ENCODE data around the gene MGAT2.

MGAT2 gene

DNA sequence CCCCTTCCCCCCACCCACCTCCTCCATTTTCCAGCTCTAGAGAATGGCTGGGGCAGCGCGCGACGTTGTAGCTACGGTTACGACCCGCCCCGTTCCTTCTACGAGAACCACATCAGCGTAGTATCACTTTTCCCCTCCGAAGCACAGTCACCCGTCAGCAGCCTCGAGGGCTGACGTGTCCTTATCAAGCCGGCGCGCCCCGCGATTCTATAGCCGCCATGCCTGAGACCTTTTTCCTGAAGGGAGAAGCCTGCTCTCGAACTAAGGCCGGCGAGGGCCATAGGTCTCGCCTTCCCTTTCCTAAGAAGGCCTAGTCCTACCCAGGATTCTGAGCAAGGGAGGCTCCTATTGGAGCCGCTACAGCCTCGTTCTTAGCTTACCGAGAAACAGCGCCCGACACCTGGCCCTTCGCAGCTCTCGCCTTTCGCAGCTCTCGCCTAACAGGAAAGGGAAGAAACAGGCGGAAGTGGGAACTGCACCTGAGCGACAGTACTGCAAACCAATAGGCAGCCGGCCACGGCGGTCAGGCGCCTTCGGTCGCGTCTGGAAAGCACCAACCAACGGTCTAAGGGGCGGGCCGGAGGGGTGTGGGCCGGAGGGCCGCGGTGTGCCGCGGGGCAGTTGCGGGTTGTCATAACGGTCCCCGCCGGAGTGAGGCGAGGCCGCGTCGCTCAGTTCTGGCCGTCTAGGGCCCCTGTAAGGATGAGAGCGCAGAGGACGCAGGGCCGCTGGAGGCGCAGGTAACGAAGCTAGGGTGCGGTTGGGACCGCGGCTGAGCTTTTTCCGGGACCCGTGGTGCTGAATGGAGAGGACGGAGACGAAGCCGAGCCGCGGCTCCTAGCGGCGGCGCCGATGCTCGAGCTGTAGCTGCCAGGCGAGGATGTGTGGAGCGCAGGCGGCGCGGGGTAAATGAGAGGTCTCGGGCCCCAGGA lies at the start of gene MGAT2, which contains the start of gene RPL36AL:
TSS of gene MGAT2 (plus strand) at position 618 of the 932 bp plus-strand sequence. CDS start 470 bp downstream, outside the sequence.
TSS of gene RPL36AL (minus strand) at position 445 of the 932 bp plus-strand sequence. CDS start 1,522 bp downstream, outside the sequence.
- DNase-seq, result peak; percentile 96

DNA sequence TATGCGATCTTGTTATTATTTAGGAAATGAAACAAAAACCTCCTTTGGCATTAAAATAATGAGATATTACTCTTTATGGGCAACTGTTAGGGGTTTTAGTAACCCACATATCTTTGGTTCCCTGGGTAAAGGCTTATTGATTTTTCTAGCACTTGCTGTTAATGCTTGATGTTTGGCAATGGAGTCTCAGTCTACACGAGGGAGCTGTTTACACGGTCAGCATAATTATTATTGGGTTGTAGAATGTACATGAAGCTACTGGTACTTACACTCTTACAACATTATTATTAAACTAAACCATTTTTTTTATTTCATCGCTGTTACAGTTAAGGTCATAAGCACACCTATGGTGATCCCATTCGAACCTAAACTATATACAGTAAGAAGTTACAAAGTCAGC lies 46.6 kb upstream of the MGAT2 start:
- DNase-seq, result no peak

DNA sequence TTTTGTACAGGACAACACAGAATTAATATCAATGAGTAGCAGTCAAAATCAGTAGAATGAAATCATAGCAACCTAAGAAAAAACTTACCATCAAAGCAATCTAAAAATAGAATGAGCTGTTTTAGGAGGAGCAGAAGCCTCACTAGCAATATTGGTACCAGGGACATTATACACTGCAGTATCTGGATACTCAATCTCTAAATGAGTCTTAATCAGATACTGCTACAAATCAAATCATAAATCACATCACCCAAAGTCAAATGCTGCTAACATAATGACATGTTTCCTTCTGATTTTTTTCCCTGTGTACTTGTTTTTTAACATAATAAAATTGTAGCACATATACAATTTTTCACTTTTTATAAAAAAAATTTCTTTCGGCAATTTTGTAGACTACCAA lies 42.5 kb upstream of the MGAT2 start:
- no peak for DNase-seq

DNA sequence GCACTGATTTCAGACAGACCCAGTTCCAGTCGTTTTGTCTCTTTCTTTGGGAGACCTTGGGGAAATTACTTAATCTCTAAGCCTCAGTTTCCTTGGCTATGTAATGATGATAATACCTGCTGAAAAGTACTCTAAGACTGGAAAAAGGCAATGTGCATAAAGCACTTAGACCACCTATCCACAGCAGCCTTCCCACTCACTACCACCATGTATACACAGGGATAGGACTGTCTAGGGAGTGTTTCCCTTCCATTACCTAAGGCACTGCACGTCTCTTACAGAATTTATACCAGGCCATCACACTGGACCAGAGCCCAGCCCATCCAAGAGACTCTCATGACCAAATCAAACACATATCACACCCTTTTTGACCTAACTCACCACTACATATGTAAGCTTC lies 40.8 kb upstream of the MGAT2 start:
- DNase-seq, result no peak

DNA sequence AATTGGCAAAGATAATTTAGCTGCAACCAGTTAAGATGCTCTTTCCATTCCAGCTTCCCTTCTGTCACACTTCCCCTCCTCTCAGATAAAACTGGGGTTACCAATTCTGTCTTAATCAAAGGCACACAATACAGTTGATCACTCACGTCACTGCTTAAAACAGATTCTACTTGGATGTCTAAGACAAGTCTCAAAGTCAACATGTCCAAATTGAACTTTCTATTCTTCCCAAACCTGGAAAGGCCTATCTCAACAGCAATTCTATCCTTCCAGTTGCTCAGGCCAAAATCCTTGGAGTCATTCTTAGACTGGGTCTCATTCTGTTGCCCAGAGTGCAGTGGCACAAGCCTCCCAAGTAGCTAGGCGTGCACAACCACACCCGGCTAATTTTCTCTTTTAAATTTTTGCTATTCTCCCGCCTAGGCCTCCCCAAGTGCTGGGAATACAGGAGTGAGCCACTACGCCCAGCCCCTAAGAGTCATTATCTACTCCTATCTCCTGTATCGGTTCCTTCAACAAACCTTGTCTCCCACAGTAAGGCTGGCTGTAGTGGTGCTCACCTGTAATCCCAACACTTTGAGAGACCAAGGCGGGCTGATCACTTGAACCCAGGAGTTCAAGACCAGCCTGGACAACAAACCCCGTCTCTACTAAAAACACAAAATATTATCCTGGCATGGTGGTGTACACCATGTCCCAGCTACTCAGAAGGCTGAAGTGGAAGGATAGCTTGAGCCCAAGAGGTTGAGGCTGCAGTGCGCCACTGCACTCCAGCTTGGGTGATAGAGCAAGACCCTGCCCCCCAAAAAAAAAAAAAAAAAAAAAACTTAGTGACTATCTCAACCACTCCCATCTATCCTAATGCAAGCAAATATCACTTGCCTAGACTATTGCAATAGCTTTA lies 39.1 kb upstream of the MGAT2 start:
- no peak for DNase-seq

DNA sequence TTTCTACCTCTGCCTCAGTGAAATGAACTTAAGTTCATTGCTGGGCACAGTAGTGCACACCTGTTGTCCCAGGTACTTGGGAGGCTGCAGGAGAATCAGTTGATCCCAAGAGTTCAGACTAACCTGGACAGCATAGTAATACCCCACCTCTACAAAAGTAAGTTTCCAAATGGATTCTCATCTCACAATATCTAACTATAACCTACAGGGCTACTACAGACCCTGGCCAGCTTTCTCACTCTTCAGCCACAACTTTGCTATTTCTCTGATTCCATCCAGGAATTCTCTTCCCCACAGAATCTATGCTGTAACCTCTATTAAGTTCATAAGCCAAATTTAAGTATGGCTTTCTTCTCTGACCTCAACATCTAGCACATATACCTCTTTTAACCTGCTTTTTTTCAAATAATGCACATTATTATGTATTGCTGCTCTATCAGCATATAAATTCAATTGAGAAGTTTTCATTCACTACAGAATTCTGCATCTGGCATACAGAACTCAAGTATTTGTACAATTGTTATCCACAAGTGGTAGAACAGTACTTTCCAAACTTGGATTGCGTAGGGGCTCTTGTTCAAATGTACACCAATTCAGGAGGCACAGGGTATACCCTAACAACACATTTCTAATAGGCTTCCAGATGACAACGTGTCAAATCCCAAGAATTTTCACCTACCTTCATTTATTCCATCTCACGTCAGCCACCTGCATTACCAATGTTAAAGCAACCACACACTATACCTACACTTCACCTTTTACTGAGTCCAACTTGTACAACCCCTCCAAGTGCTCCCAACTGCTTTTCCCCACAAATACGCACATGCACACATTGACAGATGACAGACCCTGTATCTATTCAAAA lies 38.3 kb upstream of the MGAT2 start:
- DNase-seq, result no peak

DNA sequence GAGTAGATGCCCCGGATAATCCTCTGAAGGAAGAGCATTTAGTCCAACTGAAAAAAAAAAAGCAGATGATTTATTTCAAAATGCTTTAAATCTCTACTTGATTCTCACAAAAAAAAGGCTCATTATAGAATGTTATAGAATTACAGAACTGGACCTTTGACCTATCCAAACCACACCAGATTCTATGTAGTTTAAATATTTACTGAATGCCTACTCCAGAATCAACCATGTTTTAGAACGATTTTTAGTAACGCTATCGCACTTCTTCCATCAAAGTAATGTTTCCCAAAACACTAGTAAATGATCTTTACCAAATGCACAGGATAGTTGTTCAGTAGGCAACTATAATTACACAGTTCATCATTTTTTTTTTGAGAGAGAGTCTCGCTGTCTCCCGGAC lies 37.0 kb upstream of the MGAT2 start:
- no peak for DNase-seq

DNA sequence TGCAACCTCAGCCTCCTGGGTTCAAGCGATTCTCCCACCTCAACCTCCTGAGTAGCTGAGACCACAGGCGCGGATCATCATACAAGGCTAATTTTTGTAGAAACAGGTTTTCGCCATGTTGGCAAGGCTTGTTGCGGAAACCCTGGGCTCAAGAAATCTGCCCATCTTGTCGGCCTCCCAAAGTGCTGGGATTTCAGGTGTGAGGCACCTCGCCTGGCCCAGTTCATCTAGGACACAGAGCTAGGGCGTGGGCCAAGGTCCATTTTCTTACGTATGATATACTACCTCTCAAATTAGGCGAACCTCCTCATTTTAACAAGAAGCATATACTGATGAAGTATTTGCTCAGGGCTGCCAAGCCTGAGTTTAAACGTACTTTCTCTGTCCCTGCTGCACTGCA lies 36.5 kb upstream of the MGAT2 start:
- DNase-seq, result no peak

DNA sequence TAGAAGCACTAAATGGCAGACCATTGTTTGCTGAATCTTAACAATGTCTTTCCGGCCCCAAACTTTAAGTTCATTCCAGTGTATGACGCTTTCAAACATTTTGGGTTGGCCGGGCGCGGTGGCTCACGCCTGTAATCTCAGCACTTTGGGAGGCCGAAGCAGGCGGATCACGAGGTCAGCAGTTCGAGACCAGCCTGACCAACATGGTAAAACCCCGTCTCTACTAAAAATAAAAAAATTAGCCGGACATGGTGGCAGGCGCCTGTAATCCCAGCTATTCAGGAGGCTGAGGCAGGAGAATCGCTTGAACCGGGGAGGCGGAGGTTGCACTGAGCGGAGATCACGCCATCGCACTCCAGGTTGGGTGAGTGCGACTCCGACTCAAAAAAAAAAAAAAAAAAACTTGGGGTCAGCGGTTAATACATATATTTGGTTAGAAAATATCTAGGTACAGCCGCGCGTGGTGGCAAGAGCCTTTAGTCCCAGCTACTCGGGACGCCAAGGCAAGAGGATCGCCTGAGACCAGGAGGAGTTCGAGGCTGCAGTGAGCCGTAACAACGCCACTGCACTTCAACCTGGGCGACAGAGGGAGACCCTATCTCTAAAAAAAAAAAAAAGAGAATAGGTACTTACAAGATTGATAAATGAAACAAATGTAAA lies 35.5 kb upstream of the MGAT2 start:
- DNase-seq, result peak; percentile 57

DNA sequence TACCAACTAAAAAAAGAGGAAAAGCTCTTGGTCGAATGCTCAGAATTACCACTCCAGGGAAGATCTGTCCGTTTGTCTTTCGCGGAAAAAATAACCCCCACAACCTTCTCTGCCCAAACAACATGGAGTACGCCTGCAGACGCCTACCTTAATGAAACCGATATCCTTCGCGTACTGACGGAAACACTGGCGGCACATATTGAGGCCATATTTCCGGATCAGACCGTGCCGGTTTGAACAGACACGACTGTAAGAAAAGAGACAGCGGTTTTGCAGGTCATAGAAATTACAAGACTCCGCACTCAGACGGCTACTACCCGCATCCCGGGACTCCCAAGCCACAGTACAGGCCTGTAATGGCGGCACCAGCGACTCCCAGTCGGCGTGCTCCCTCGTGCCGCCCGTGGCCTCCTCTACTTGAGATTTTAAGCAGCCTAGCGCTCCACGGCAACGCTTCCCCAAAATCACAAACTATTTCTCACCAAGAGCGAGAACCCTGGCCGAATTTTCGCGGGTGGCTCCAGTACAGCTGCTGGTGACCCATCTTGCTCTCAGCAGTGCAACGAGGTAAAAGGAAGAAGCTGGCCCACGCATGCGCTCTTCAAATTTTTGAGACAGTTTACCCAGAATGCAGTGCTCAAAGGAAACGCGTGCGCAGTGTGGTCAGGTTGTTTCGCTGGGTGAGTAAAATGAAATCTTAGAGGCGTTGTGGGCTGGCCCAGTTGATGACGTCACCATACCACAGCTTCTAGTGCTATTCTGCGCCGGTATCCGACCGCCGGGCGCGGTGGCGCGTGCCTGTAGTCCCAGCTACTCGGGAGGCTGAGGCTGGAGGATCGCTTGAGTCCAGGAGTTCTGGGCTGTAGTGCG lies 34.6 kb upstream of the MGAT2 start, which contains the start of gene RPS29:
TSS of gene RPS29 (minus strand) at position 578 of the 870 bp plus-strand sequence. CDS start at position 544, 34 bp downstream.
- DNase-seq, result peak; percentile 98

DNA sequence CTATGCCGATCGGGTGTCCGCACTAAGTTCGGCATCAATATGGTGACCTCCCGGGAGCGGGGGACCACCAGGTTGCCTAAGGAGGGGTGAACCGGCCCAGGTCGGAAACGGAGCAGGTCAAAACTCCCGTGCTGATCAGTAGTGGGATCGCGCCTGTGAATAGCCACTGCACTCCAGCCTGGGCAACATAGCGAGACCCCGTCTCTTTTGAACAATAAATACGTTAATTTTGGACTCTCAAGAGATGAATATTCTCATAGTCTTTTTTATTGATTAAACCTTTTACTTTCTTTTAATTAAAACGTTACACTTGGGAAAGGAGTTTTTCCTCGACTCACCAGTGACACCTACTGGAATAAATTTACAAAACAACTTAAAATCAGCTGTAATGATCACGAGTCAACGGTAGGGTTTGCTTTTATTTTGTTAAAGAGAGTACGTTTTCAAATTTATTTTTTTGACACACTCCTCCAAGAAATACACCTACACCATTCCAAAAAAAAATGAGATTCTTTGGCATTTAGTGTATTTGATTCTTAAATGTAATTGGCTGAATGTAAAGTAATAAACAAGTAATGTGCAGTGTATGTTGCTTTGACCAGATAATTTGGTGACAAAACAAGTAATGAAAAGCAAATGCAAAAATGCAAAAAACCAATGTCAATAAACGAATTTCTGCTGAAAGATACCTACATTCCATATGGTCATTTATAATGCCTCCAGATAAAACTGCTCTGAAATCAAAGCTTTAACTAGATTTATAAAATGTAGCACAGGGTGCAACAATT lies 33.7 kb upstream of the MGAT2 start:
- peak; percentile 75 for DNase-seq

DNA sequence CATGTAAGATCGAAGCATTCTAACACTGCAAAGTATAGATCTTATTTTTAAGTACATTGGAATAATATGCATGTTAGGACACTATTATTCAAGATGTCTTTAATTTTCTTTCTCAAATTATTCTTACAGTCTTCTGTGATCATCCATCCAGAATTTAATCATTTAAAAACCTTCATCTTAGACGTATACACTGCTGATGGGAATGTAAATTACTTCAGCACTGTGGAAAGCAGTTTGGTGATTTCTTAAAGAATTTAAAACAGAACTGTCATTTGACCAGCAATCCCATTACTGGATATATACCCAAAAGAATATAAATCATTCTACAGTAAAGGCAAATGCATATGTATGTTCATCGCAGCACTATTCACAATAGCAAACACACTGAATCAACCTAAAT lies 31.2 kb upstream of the MGAT2 start:
- DNase-seq, result no peak

DNA sequence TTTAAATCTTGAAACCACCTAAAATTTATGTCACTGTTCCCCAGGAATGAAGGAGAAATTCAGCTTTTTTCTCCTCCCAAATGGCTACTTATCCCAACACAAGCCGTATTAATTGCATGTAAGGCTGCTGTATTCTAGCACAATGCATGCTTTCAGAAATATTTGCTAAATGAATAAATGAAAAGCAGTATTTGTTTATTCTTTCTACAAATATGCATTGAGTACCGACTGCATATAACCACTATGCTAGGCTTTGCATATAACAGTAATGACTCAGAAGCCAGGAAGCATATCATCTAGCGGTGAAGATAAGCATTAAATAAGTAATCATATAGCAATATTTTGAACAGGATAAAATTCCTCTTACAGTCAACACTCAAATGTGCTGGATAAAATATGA lies 27.6 kb upstream of the MGAT2 start:
- no peak for DNase-seq

DNA sequence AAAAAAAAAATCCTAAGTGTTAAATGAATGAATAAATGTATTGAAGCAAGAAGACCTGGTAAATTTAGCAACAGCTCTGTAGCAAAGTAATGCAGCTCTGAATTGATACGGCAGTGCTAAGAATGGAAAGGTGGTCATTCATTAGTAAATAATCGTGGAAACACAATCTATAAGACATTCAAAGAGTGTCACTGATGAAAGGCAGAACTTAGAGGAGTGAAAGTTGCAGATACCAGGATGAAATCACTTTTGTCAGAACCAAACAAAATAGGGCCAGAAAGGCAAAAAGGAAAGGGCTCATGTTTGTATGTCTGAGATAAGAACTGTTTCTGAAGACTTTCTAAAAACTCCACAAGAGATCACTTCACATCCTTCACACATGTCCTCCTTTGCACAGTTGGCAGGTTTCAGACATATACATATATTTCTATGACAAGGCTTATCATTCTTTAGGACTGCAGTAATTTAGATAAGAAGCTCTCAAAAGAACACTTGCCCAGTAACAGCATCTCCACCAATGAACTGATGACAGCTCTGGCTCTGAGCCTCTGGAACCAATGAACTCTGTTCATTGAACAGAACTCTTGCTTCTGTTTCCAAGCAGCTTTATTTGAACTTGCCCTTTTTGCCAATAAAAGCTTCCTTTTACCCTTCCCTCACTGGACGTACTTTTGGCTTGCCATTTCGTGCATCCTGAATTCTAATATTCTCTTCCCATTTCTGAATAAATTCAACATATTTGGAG lies 26.1 kb upstream of the MGAT2 start:
- DNase-seq, result no peak

DNA sequence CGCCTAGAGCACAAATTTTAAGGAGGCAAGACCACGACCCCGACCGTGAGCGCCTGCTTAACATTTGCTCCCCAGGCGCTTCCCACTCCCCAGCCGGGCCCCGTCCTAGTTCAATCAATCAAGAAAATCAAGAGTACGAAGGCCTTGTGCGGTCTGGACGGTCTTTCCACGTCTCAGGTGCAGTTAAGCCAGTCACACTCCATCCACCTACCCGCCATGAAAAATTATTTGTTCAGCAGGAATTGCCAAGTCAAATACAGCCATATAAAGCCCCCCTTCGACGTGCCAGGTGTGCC lies 22.5 kb upstream of the MGAT2 start:
- DNase-seq, result no peak

DNA sequence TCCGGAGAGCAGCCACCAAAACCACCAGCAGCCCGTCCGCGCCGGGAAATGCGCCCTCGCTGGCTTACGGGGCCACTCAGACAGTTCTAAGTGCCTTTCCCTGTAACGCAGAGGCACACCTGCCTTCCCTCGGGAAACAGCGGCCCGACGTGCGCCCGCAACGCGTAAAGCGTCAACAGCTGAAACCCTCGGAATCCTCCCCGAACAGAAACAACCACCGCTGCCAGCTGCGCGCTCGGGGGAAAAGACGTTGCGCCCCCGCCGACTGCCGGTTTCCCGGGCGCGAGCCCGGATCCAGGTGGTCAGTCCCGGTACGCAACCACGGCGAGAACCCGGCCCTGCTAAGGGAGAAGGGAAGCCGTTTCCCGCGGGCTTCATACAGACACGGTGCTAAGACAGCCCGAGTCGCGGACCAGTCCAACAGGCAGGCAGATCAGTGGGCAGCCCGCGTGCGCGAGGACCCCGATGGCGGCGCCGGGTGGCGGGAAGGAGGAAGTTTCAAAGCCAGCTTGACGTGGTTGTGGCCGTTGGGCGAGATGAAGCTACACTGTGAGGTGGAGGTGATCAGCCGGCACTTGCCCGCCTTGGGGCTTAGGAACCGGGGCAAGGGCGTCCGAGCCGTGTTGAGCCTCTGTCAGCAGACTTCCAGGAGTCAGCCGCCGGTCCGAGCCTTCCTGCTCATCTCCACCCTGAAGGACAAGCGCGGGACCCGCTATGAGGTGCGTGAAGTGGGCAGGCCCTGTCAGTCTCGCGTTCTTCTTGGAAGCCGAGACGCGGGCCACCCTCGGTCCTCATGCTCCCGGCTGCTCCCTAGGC lies 21.9 kb upstream of the MGAT2 start, which contains the start of gene LRR1:
TSS of gene LRR1 (plus strand) at position 456 of the 816 bp plus-strand sequence. CDS start at position 537, 81 bp downstream.
- DNase-seq, result peak; percentile 90

DNA sequence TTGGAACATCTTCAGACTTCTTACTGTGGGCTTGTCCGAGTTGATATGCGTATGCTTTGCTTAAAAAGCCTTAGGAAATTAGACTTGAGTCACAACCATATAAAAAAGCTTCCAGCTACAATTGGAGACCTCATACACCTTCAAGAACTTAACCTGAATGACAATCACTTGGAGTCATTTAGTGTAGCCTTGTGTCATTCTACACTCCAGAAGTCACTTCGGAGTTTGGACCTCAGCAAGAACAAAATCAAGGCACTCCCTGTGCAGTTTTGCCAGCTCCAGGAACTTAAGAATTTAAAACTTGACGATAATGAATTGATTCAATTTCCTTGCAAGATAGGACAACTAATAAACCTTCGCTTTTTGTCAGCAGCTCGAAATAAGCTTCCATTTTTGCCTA lies 13.0 kb upstream of the MGAT2 start:
- no peak for DNase-seq

DNA sequence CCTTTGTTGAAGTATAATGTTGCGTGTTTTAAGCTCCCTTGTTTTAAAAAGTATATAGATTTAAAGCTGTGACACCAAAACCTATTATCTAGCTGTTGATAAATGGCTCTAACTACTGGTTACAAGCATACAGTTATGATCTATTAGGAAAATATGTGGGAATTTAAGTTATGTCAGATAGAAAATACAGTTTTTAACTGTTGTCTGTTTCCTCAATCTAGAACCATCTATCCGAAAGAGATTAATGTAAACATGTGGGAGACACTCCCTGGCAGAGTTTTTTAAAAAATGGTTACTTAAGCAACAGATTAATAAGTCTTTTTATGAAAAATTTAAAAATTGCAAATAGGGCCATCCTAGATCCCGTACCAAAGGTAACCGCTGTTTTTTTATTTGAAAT lies 8.3 kb upstream of the MGAT2 start:
- DNase-seq, result no peak

Data from activated CD4-positive, alpha-beta T cell treated with anti-CD3 and anti-CD28 coated beads for 48 hours (primary cell).